Gastrocnemius medialis (tissue), 4 donors: ENCODE data around the gene CBX7. TPM values are rescaled to one million over a fixed set of nuclear protein-coding genes. Genes with fewer than 3 reads are reported as not detected.

Experiments
- ATAC-seq, 2 donors: fragments of 150-250 bp; one replicate each; pipeline ENCODE4 v1.9.1; 2016
- DNase-seq, 2 donors: peaks; one replicate each; pipeline ENCODE4 v3.0.0-alpha.2; 2019
- H3K27ac ChIP-seq, 4 donors: fragments of 200-600 bp; sonication (generic); 1 replicate in 1 of 4; 2 replicates in 3 of 4; pipeline ENCODE4 v1.5.1; 2016 to 2018; ENCODE audit warnings: mild to moderate bottlenecking in 2 of 4, moderate library complexity in 1 of 4
- H3K27me3 ChIP-seq, 3 donors: fragments of 200-600 bp; sonication (generic) in 2 of 3; 1 replicate in 1 of 3; 2 replicates in 2 of 3; pipeline versions ENCODE4 v1.5.1 to v1.6.0; 2016 to 2019; ENCODE audit warnings: mild to moderate bottlenecking in 1 of 3, moderate library complexity in 1 of 3
- H3K36me3 ChIP-seq, 2 donors: fragments of 200-600 bp; sonication (generic) in 1 of 2; one replicate each; pipeline ENCODE4 v1.5.1; 2017 to 2018
- H3K4me1 ChIP-seq, 2 donors: fragments of 200-600 bp; sonication (generic) in 1 of 2; one replicate each; pipeline ENCODE4 v1.5.1; 2016 to 2017; ENCODE audit warnings: mild to moderate bottlenecking in 2 of 2
- H3K4me3 ChIP-seq, 4 donors: fragments of 200-600 bp; sonication (generic) in 3 of 4; 1 replicate in 1 of 4; 2 replicates in 3 of 4; pipeline ENCODE4 v1.5.1; 2016 to 2019; ENCODE audit warnings: mild to moderate bottlenecking in 2 of 4
- H3K9me3 ChIP-seq, 3 donors: fragments of 200-600 bp; sonication (generic) in 2 of 3; 1 replicate in 1 of 3; 2 replicates in 2 of 3; pipeline ENCODE4 v1.5.1; 2016 to 2019
- POLR2A ChIP-seq, 2 donors: fragments of 450-650 bp; IDR thresholded peaks; one replicate each; pipeline ENCODE4 v1.6.1; 2017; ENCODE audit warnings: antibody characterized with exemption in 2 of 2, mild to moderate bottlenecking in 2 of 2, moderate library complexity in 2 of 2
- in situ Hi-C, 4 donors: fragments of 200-750 bp; cut with MboI; loops; one replicate each; pipeline versions ENCODE4 v1.15.0 to v1.8.0; 2017; ENCODE audit warnings: low sequenced_read_pairs in 4 of 4
- intact Hi-C: fragments of 100-400 bp; cut with DNase I; formaldehyde crosslinking; loops from one replicate; pipeline ENCODE4 v1.15.1; 2023; ENCODE audit warnings: low total_unique reads
- total RNA-seq, 4 donors: library from RNA; depleted of rRNA; stranded (reverse); fragments of >200 nt; gene quantifications; one replicate each; pipeline versions ENCODE4 v1.1.0 to v1.2.3, GENCODE V29; 2016
- TF ChIP-seq, protein P1 (sequence below), 5 experiments: fragments of 450-650 bp in 3 of 5; fragments of 200-600 bp in 2 of 5; sonication (generic) in 2 of 5; IDR thresholded peaks in 4 of 5; conservative IDR thresholded peaks in 1 of 5; 1 replicate in 4 of 5; 2 replicates in 1 of 5; pipeline ENCODE4 v1.5.1; 2016 to 2019; ENCODE audit warnings: antibody characterized with exemption in 5 of 5, mild to moderate bottlenecking in 3 of 5, moderate library complexity in 3 of 5

Gene CBX7
- total RNA-seq, 4 donors from 2014 or later: 52.4 to 78.1 (median 62.3) TPM

DNA sequence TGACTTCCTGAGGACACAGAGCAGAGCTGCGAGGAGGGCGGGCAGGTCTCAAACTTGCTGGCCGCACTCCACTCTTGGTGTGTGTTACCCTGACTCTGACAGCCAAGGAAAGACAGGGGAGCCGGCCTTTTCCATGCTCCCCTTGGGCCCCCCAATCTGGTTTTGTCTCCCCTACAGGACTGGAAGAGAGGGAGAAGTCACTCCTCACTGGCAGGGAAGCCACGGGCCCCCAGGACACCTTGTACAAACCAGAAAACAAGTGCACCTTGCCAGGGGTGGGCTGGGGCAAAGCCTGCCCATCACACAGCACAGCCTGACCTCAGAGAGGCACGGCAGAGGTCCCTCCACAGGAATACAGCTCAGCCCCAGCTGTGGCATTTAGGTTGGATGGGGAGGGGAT is 20.2 kb downstream of the CBX7 start:
- ATAC-seq: no peak
- no peak for DNase-seq
- Histone ChIP-seq H3K27me3 (no peaks in the 10 kb centered on the region), H3K36me3 (peaks cover 0 to 27% of the 10 kb centered on the region in 2 donors), H3K9me3 (no peaks in the 10 kb centered on the region), H3K4me1 (no peaks in the 10 kb centered on the region), H3K4me3 (no peak overlapping the region), H3K27ac (no peak overlapping the region)
- in situ Hi-C loops: no loop called here
- intact Hi-C loops: no loop called here
- TF ChIP-seq, protein P1, sequence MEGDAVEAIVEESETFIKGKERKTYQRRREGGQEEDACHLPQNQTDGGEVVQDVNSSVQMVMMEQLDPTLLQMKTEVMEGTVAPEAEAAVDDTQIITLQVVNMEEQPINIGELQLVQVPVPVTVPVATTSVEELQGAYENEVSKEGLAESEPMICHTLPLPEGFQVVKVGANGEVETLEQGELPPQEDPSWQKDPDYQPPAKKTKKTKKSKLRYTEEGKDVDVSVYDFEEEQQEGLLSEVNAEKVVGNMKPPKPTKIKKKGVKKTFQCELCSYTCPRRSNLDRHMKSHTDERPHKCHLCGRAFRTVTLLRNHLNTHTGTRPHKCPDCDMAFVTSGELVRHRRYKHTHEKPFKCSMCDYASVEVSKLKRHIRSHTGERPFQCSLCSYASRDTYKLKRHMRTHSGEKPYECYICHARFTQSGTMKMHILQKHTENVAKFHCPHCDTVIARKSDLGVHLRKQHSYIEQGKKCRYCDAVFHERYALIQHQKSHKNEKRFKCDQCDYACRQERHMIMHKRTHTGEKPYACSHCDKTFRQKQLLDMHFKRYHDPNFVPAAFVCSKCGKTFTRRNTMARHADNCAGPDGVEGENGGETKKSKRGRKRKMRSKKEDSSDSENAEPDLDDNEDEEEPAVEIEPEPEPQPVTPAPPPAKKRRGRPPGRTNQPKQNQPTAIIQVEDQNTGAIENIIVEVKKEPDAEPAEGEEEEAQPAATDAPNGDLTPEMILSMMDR (IDR thresholded peaks at IDR 0.05 in 4 of 5, conservative IDR thresholded peaks at IDR 0.05 in 1 of 5): no peak
- no peak for TF ChIP-seq POLR2A (IDR thresholded peaks at IDR 0.05)

DNA sequence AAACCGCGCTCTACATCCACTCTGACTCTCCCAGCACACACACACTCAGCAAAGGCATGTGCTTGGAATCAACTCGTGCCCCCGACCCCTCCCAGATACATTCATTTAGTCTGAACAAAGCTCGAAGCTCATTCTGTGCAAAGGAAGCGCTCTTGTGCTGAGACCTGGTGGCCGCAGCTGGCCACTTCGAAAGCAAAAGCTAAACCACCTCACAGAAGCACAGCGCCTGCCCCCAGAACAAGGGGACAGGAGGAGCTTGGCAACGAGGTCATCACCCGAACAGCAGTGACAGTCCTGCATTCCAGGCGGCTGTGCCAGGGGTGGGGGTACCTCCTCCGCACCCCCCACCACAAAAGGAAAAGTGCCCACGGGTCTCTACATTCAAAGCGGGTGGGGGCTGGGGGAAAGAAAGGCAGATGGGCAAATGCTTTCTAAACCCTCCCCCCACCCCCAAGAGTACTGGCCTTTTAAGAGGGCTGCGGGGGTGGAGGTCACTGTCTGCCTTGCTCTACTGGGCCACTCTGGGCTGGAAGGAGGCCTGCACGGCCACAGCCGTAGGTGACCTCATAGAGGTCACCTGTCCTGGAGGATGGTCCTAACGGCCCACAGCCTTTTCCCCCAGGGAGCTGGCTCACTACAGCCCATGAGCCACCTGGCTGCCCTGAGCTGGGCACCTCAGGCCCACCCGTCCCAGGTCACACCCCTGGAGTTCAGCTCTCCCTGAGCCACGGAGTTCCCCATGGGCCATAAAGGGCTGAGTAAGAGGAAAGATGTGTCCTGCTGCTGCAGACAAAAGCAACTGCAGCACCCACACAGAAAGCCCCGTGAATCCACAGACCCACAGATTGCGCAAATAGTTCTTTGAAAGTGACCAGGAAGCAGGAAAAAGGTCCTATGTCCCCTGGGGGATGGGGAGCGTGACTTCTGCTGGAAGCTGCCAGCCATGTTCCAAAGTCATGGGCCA is 21.3 kb downstream of the CBX7 start:
- peaks cover 0 to 27% of the 10 kb centered on the region in 2 donors for H3K36me3 ChIP-seq
- H3K4me1 ChIP-seq: no peaks in the 10 kb centered on the region
- in situ Hi-C loops: no loop called here
- no peak overlapping the region for H3K27ac ChIP-seq
- no peak for TF ChIP-seq POLR2A (IDR thresholded peaks at IDR 0.05)
- TF ChIP-seq, protein P1 (IDR thresholded peaks at IDR 0.05 in 4 of 5, conservative IDR thresholded peaks at IDR 0.05 in 1 of 5): no peak
- ATAC-seq (no peak), DNase-seq (no peak)
- no peaks in the 10 kb centered on the region for H3K9me3 ChIP-seq
- no peak overlapping the region for H3K4me3 ChIP-seq
- no peaks in the 10 kb centered on the region for H3K27me3 ChIP-seq
- intact Hi-C loops: no loop called here

DNA sequence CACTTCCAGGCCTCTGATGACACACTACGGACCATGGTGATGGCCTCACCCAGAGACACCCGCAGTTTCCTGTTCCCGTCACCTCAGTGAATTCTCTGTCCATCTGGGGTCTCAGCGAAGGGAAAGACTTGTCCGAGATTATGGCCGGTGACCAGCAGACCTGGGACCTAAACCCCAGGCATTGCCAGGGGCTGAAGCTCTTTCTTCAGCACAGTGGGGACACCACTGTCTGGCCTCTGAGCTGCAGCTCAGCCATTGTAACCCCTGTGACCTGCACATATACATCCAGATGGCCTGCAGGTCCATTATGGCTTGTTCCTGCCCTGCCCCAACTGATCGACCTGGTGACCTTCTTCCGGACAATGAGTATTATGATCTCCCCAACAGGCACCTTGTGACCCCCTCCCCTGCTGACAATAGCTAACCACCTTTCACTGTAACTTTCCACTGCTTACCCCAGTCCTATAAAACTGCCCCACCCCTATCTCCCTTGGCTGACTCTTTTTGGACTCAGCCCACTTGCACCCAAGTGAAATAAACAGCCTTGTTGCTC is 22.3 kb downstream of the CBX7 start:
- H3K4me1 ChIP-seq: no peaks in the 10 kb centered on the region
- in situ Hi-C loops (no loop called here), intact Hi-C loops (no loop called here)
- no peak for TF ChIP-seq POLR2A (IDR thresholded peaks at IDR 0.05)
- TF ChIP-seq, protein P1 (IDR thresholded peaks at IDR 0.05 in 4 of 5, conservative IDR thresholded peaks at IDR 0.05 in 1 of 5): no peak
- H3K4me3 ChIP-seq: no peak overlapping the region
- no peak for DNase-seq
- H3K27ac ChIP-seq: no peak overlapping the region
- no peak for ATAC-seq
- H3K36me3 ChIP-seq: peaks cover 0 to 27% of the 10 kb centered on the region in 2 donors
- no peaks in the 10 kb centered on the region for H3K9me3 ChIP-seq
- H3K27me3 ChIP-seq: no peaks in the 10 kb centered on the region

DNA sequence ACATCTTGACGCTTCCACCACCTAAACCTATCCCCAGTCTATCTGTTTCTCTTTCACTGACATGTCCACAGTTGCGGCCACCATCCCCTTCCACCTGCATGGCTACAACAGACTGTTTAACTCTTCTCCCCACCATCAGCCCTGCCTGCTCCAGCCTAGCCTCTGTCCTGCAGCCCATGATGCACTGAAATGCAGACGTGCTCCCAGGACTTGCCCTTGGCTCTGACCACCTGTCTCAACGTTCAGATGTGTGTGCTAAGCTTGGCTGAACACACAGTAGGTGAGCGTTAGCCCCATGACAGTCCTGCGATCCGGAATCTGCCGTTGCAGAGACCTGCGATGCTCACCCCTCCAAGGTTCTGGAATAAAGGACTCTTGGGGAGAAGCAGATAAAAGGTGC is 22.7 kb downstream of the CBX7 start:
- H3K9me3 ChIP-seq: no peaks in the 10 kb centered on the region
- no peak for ATAC-seq
- H3K27ac ChIP-seq: no peak overlapping the region
- H3K27me3 ChIP-seq: no peaks in the 10 kb centered on the region
- in situ Hi-C loops (loop anchor here in 2 of 4 donors (10.0 kb wide), 2 partner anchors 255 to 265 kb away; partner anchors contain the start of gene CBX6 (in 1 of the 2)), intact Hi-C loops (no loop called here)
- TF ChIP-seq POLR2A (IDR thresholded peaks at IDR 0.05): no peak
- no peaks in the 10 kb centered on the region for H3K4me1 ChIP-seq
- H3K36me3 ChIP-seq: peaks cover 0 to 27% of the 10 kb centered on the region in 2 donors
- DNase-seq: no peak
- H3K4me3 ChIP-seq: no peak overlapping the region

DNA sequence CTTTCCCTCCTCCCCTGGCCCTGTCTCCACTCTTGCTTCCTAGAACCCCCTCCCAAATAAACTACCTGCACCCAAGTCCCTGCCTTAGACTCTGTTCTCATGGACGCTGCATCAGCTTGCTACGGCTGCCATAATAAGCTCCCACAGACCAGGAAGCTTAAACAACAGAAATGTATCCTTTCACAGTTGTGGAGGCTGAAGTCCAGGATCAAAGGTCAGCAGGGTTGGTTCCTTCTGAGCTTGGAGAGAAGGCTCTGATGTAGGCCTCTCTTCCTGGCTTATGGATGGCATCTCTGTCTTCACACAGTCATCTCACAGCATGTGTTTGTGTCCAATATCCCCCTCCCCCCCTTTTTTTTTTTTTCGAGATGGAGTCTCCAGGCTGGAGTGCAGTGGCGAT is 23.4 kb downstream of the CBX7 start:
- Histone ChIP-seq H3K9me3 (no peaks in the 10 kb centered on the region), H3K4me3 (no peak overlapping the region), H3K36me3 (peaks cover 0 to 24% of the 10 kb centered on the region in 2 donors), H3K27me3 (no peaks in the 10 kb centered on the region), H3K4me1 (no peaks in the 10 kb centered on the region), H3K27ac (no peak overlapping the region)
- no peak for DNase-seq
- no peak for TF ChIP-seq POLR2A (IDR thresholded peaks at IDR 0.05)
- TF ChIP-seq, protein P1 (IDR thresholded peaks at IDR 0.05 in 4 of 5, conservative IDR thresholded peaks at IDR 0.05 in 1 of 5): no peak
- intact Hi-C loops (no loop called here), in situ Hi-C loops (loop anchor here in 2 of 4 donors (10.0 kb wide), 2 partner anchors 254 to 264 kb away; partner anchors contain the start of gene CBX6 (in 1 of the 2))
- ATAC-seq: no peak
